ENCODE data around the gene RPTOR.

GRCh38 chr17:80665792-80666191 is 121.2 kb downstream of the RPTOR start:
- TF ChIP-seq ZNF8 (CRISPR knock-in tag; IDR thresholded peaks at IDR 0.05) (no peak), CREB5 (CRISPR knock-in tag; IDR thresholded peaks at IDR 0.05; ENCODE audit: low read depth) (no peak), BACH2 (CRISPR knock-in tag; IDR thresholded peaks at IDR 0.05; ENCODE audit: borderline replicate concordance) (no peak), RARB (CRISPR knock-in tag; IDR thresholded peaks at IDR 0.05) (no peak), ZFP3 (CRISPR knock-in tag; IDR thresholded peaks at IDR 0.05) (no peak), GLIS3 (CRISPR knock-in tag; IDR thresholded peaks at IDR 0.05) (no peak), ARNTL (CRISPR knock-in tag; IDR thresholded peaks at IDR 0.05; ENCODE audit: borderline replicate concordance, low read depth) (no peak), TOX (CRISPR knock-in tag; IDR thresholded peaks at IDR 0.05; ENCODE audit: borderline replicate concordance) (no peak), ZFP30 (CRISPR knock-in tag; IDR thresholded peaks at IDR 0.05) (no peak)

Measured in SK-N-SH treated with all-trans-retinoic acid at 6 μM for 48 hours (cell line).